SK-N-SH (cell line): Measurements from ENCODE around the gene ME2. TPM values are rescaled to one million over a fixed set of nuclear protein-coding genes. Genes with fewer than 3 reads are reported as not detected.

Experiments
- CTCF ChIA-PET: fragments of 300-600, 350-600 bp; formaldehyde crosslinking; extraction: SDS; loops from one replicate; lab custom pipeline; 2021; lab: Yijun Ruan, JAX
- POLR2A ChIA-PET: fragments of 350-600 bp; sonication (Branson Sonifier 250); formaldehyde crosslinking; extraction: SDS; loops from one replicate; lab custom pipeline; 2020; ENCODE audit warnings: antibody characterized with exemption, inconsistent platforms; lab: Yijun Ruan, JAX
- DNase-seq: peaks from one replicate; pipeline ENCODE4 v3.0.0; 2012
- H2AFZ ChIP-seq: fragments of 200-600 bp; sonication (generic); 2 replicates; pipeline ENCODE4 v1.8.1; 2016; ENCODE audit warnings: antibody characterized with exemption, mild to moderate bottlenecking, low read depth
- H3F3A ChIP-seq: fragments of 200-600 bp; sonication (generic); replicated peaks from 2 replicates; pipeline ENCODE3; 2016; ENCODE audit warnings: antibody characterized with exemption, mild to moderate bottlenecking; ENCODE audit not compliant: insufficient read depth
- H3K27ac ChIP-seq, 2 experiments: fragments of 200-500 bp in 1 of 2; fragments of 200-600 bp in 1 of 2; sonication (Bioruptor generic) in 1 of 2; sonication (generic), shearing (Covaris generic) in 1 of 2; 2 replicates each; pipeline versions ENCODE4 v1.5.1 to v1.6.1; 2014 to 2016; ENCODE audit warnings: low read depth in 2 of 2, inconsistent platforms in 1 of 2, low read length in 1 of 2, mild to moderate bottlenecking in 1 of 2, mixed read lengths in 1 of 2
- H3K27me3 ChIP-seq: fragments of 200-600 bp; sonication (generic), shearing (Covaris generic); 2 replicates; pipeline ENCODE4 v1.6.1; 2016; ENCODE audit warnings: mixed run types; ENCODE audit not compliant: insufficient read depth
- H3K36me3 ChIP-seq, 2 experiments: fragments of 200-500 bp in 1 of 2; fragments of 200-600 bp in 1 of 2; sonication (Bioruptor generic) in 1 of 2; sonication (generic) in 1 of 2; replicated peaks in 1 of 2; 2 replicates each; pipeline versions ENCODE3 to v1.5.1; 2014 to 2016; ENCODE audit warnings: low read length in 1 of 2, mild to moderate bottlenecking in 1 of 2; ENCODE audit not compliant: insufficient read depth in 2 of 2, control insufficient read depth in 1 of 2
- H3K4me1 ChIP-seq, 2 experiments: fragments of 200-500 bp in 1 of 2; fragments of 200-600 bp in 1 of 2; sonication (Bioruptor generic) in 1 of 2; sonication (generic), shearing (Covaris generic) in 1 of 2; 2 replicates each; pipeline versions ENCODE4 v1.5.1 to v1.6.1; 2014 to 2016; ENCODE audit warnings: low read depth in 1 of 2, low read length in 1 of 2, mixed run types in 1 of 2; ENCODE audit not compliant: insufficient read depth in 2 of 2, control insufficient read depth in 1 of 2
- H3K4me2 ChIP-seq: fragments of 200-600 bp; sonication (generic), shearing (Covaris generic); 2 replicates; pipeline ENCODE4 v1.6.1; 2017; ENCODE audit warnings: mixed run types
- H3K4me3 ChIP-seq, 2 experiments: fragments of 200-500 bp in 1 of 2; fragments of 200-600 bp in 1 of 2; sonication (Bioruptor generic) in 1 of 2; sonication (generic), shearing (Covaris generic) in 1 of 2; 2 replicates each; pipeline versions ENCODE4 v1.5.1 to v1.8.1; 2014 to 2016; ENCODE audit warnings: low read depth in 2 of 2, inconsistent platforms in 1 of 2, low read length in 1 of 2, mild to moderate bottlenecking in 1 of 2, mixed read lengths in 1 of 2, moderate library complexity in 1 of 2
- H3K79me2 ChIP-seq: fragments of 200-600 bp; sonication (generic); 2 replicates; pipeline ENCODE4 v1.8.1; 2017; ENCODE audit warnings: mild to moderate bottlenecking; ENCODE audit not compliant: insufficient read depth
- H3K9ac ChIP-seq: fragments of 200-600 bp; sonication (generic); 2 replicates; pipeline ENCODE4 v1.6.1; 2017; ENCODE audit warnings: mixed run types
- H3K9me2 ChIP-seq: fragments of 200-600 bp; sonication (generic); 2 replicates; pipeline ENCODE4 v1.6.1; 2017; ENCODE audit warnings: mixed run types
- H3K9me3 ChIP-seq: fragments of 200-600 bp; sonication (generic); 2 replicates; pipeline ENCODE4 v1.6.1; 2017; ENCODE audit warnings: mixed run types, mild to moderate bottlenecking, moderate library complexity
- H4K20me1 ChIP-seq: fragments of 200-600 bp; sonication (generic); 2 replicates; pipeline ENCODE4 v1.6.1; 2017; ENCODE audit warnings: mild to moderate bottlenecking, mixed run types; ENCODE audit not compliant: insufficient read depth
- EP300 ChIP-seq, 2 experiments: IDR thresholded peaks; 2 replicates each; pipeline versions ENCODE4 v1.4.0 to v1.6.1; 2012; ENCODE audit warnings: borderline replicate concordance in 1 of 2, low read depth in 1 of 2, low read length in 1 of 2
- FOSL2 ChIP-seq: IDR thresholded peaks from 2 replicates; pipeline ENCODE4 v1.4.0; 2012; ENCODE audit warnings: low read depth, mild to moderate bottlenecking, moderate library complexity, borderline replicate concordance
- FOXM1 ChIP-seq: IDR thresholded peaks from 2 replicates; pipeline ENCODE4 v1.4.0; 2012; ENCODE audit warnings: low read depth, mild to moderate bottlenecking
- GABPA ChIP-seq: IDR thresholded peaks from 2 replicates; pipeline ENCODE4 v1.4.0; 2012; ENCODE audit warnings: low read depth, mild to moderate bottlenecking
- GATA2 ChIP-seq: sonication (generic); formaldehyde crosslinking; IDR thresholded peaks from 2 replicates; pipeline ENCODE4 v1.5.0; 2020; ENCODE audit warnings: mild to moderate bottlenecking, missing genetic modification reagents
- MEF2A ChIP-seq: IDR thresholded peaks from 2 replicates; pipeline ENCODE4 v1.4.0; 2012; ENCODE audit warnings: low read depth, borderline replicate concordance
- NRF1 ChIP-seq: IDR thresholded peaks from 2 replicates; pipeline ENCODE4 v1.6.1; 2012; ENCODE audit warnings: low read depth, mild to moderate bottlenecking, low read length
- POLR2AphosphoS5 ChIP-seq: IDR thresholded peaks from 2 replicates; pipeline ENCODE4 v1.6.1; 2012; ENCODE audit warnings: low read depth, low read length
- RAD21 ChIP-seq: IDR thresholded peaks from 2 replicates; pipeline ENCODE4 v1.6.1; 2012; ENCODE audit warnings: mild to moderate bottlenecking, low read length
- RFX5 ChIP-seq: IDR thresholded peaks from 2 replicates; pipeline ENCODE4 v1.6.1; 2012; ENCODE audit warnings: mild to moderate bottlenecking, improper control_type of control experiment, low read length
- RXRA ChIP-seq: IDR thresholded peaks from 2 replicates; pipeline ENCODE4 v1.4.0; 2012; ENCODE audit warnings: low read depth, mild to moderate bottlenecking, borderline replicate concordance
- SIN3A ChIP-seq: IDR thresholded peaks from 2 replicates; pipeline ENCODE4 v1.6.1; 2012; ENCODE audit warnings: low read depth, mild to moderate bottlenecking, low read length, moderate library complexity, borderline replicate concordance
- SMC3 ChIP-seq: IDR thresholded peaks from 2 replicates; pipeline ENCODE4 v1.6.1; 2012; ENCODE audit warnings: low read depth, low read length, improper control_type of control experiment
- TAF1 ChIP-seq: IDR thresholded peaks from 2 replicates; pipeline ENCODE4 v1.6.1; 2012; ENCODE audit warnings: low read depth, mild to moderate bottlenecking, low read length, moderate library complexity, borderline replicate concordance
- TCF12 ChIP-seq: IDR thresholded peaks from 2 replicates; pipeline ENCODE4 v1.4.0; 2012
- WGBS: methylation state at CpG from one replicate; pipeline ENCODE4 v1.1.6; 2017; ENCODE audit warnings: low lambda C conversion rate; 5-methylcytosine and 5-hydroxymethylcytosine counted together
- polyA plus RNA-seq, 3 experiments: library from polyadenylated mRNA; depleted of rRNA; stranded (reverse); fragments of >200 nt; gene quantifications; 2 replicates each; pipeline ENCODE4 v1.2.3, GENCODE V29; 2012
- TF ChIP-seq, protein P1 (sequence below): fragments of 150-350 bp; IDR thresholded peaks from 2 replicates; pipeline ENCODE4 v1.6.1; 2017; ENCODE audit warnings: antibody characterized with exemption, low read length, low read depth, borderline replicate concordance
- TF ChIP-seq, protein P2 (sequence below): fragments of 200-600 bp; sonication (generic); IDR thresholded peaks from 2 replicates; pipeline ENCODE4 v1.6.1; 2017; ENCODE audit warnings: antibody characterized with exemption, mild to moderate bottlenecking, moderate library complexity
- TF ChIP-seq, protein P3 (sequence below): IDR thresholded peaks from 2 replicates; pipeline ENCODE4; 2012

ME2 gene
- polyA plus RNA-seq, 1 of the 3 experiments (the other 2 are of a cell fraction), result 35.1 TPM

DNA sequence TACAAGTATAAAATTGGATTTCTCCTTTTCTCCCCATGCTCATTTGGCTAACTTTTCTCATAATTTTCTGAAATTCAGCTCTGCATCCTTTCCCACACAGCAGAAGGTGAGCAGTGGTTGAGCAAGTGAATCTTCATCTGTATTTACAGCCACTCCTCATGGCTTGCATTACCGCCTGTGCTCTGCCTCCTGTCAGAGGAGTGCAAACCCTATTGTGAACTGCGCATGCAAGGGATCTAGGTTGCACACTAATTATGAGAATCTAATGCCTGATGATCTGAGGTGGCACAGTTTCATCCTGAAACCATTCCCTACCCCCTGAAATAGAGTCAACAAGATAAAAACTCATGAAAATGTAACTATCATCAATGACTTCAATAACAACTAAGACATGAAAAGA lies 20.0 kb downstream of the ME2 start:
- Histone ChIP-seq H3F3A (peaks cover 4% of the 10 kb centered on the region), H4K20me1 (no peaks in the 10 kb centered on the region), H3K4me3 (no peak overlapping the region), H3K9ac (no peak overlapping the region), H3K9me2 (no peaks in the 10 kb centered on the region), H3K79me2 (no peaks in the 10 kb centered on the region; the same call in 1 of the 2 replicates), H3K9me3 (no peaks in the 10 kb centered on the region), H2AFZ (no peak overlapping the region), H3K27ac (no peak overlapping the region), H3K36me3 (peaks cover 19 to 39% of the 10 kb centered on the region in 2 experiments)
- WGBS, result 100% methylated on average over 2 of the region's 2 CpGs
- POLR2A ChIA-PET, result no interaction called here
- no peak for DNase-seq
- no peak for TF ChIP-seq SIN3A
- TF ChIP-seq NRF1, result no peak
- TF ChIP-seq EP300 (IDR thresholded peaks at IDR 0.05; ENCODE audit: borderline replicate concordance in 1 of 2, low read depth in 1 of 2, low read length in 1 of 2), result no peak
- TF ChIP-seq RFX5, result no peak
- TF ChIP-seq, protein P1, sequence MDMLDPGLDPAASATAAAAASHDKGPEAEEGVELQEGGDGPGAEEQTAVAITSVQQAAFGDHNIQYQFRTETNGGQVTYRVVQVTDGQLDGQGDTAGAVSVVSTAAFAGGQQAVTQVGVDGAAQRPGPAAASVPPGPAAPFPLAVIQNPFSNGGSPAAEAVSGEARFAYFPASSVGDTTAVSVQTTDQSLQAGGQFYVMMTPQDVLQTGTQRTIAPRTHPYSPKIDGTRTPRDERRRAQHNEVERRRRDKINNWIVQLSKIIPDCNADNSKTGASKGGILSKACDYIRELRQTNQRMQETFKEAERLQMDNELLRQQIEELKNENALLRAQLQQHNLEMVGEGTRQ, result no peak
- TF ChIP-seq, protein P2, sequence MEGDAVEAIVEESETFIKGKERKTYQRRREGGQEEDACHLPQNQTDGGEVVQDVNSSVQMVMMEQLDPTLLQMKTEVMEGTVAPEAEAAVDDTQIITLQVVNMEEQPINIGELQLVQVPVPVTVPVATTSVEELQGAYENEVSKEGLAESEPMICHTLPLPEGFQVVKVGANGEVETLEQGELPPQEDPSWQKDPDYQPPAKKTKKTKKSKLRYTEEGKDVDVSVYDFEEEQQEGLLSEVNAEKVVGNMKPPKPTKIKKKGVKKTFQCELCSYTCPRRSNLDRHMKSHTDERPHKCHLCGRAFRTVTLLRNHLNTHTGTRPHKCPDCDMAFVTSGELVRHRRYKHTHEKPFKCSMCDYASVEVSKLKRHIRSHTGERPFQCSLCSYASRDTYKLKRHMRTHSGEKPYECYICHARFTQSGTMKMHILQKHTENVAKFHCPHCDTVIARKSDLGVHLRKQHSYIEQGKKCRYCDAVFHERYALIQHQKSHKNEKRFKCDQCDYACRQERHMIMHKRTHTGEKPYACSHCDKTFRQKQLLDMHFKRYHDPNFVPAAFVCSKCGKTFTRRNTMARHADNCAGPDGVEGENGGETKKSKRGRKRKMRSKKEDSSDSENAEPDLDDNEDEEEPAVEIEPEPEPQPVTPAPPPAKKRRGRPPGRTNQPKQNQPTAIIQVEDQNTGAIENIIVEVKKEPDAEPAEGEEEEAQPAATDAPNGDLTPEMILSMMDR, result no peak
- no peak for TF ChIP-seq GATA2
- no peak for TF ChIP-seq FOSL2
- TF ChIP-seq RAD21, result no peak
- TF ChIP-seq, protein P3, sequence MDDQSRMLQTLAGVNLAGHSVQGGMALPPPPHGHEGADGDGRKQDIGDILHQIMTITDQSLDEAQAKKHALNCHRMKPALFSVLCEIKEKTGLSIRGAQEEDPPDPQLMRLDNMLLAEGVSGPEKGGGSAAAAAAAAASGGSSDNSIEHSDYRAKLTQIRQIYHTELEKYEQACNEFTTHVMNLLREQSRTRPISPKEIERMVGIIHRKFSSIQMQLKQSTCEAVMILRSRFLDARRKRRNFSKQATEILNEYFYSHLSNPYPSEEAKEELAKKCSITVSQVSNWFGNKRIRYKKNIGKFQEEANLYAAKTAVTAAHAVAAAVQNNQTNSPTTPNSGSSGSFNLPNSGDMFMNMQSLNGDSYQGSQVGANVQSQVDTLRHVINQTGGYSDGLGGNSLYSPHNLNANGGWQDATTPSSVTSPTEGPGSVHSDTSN, result no peak
- no peak for TF ChIP-seq TCF12
- no peak for TF ChIP-seq TAF1
- TF ChIP-seq POLR2AphosphoS5, result no peak
- TF ChIP-seq SMC3, result no peak
- TF ChIP-seq MEF2A, result no peak
- TF ChIP-seq FOXM1, result no peak
- TF ChIP-seq GABPA, result no peak
- no peak for TF ChIP-seq RXRA
- TF ChIP-seq, all 33 proteins: peak for 0
- CTCF ChIA-PET, result no interaction called here
- Histone ChIP-seq H3K4me2 (no peak overlapping the region), H3K4me1 (no peaks in the 10 kb centered on the region), H3K27me3 (no peaks in the 10 kb centered on the region)
